Adrenal gland (tissue), 12 donors: ENCODE measurements around the gene TRAK2. TPM values are rescaled to one million over a fixed set of nuclear protein-coding genes. Genes with fewer than 3 reads are reported as not detected.
A peak's percentile ranks its signal among the peaks of the same experiment; 100 is the strongest.

Experiments
- DNase-seq, 7 donors: peaks; one replicate each; pipeline ENCODE4 v3.0.0-alpha.2; 2019 to 2020
- H3K27ac ChIP-seq, 5 donors: fragments of 200-600 bp; sonication (generic) in 4 of 5; 1 replicate in 3 of 5; 2 replicates in 2 of 5; pipeline versions ENCODE4 v1.5.1 to v1.8.0; 2016 to 2020; ENCODE audit warnings: mild to moderate bottlenecking in 1 of 5
- H3K27me3 ChIP-seq: fragments of 200-600 bp; 2 replicates; pipeline ENCODE4 v1.8.0; 2021
- H3K36me3 ChIP-seq, 2 donors: fragments of 200-600 bp; replicated peaks in 1 of 2; 1 replicate in 1 of 2; 2 replicates in 1 of 2; pipeline versions ENCODE4 v1.5.1 to v1.8.0; 2018 to 2022
- H3K4me1 ChIP-seq, 2 donors: fragments of 200-600 bp; replicated peaks in 1 of 2; 1 replicate in 1 of 2; 2 replicates in 1 of 2; pipeline versions ENCODE4 v1.5.1 to v1.8.0; 2018 to 2021
- H3K4me3 ChIP-seq, 4 donors: fragments of 200-600 bp; sonication (generic) in 3 of 4; one replicate each; pipeline ENCODE4 v1.5.1; 2016 to 2018
- H3K9me3 ChIP-seq, 3 donors: fragments of 200-600 bp; sonication (generic) in 1 of 3; replicated peaks in 1 of 3; 1 replicate in 2 of 3; 2 replicates in 1 of 3; pipeline versions ENCODE4 v1.5.1 to v1.8.0; 2016 to 2021
- CTCF ChIP-seq, 6 experiments: fragments of 450-650 bp in 4 of 6; fragments of 200-600 bp in 2 of 6; sonication (generic) in 1 of 6; IDR thresholded peaks; 1 replicate in 5 of 6; 2 replicates in 1 of 6; pipeline versions ENCODE4 v1.5.1 to v1.8.0; 2016 to 2021; ENCODE audit warnings: antibody characterized with exemption in 6 of 6, mild to moderate bottlenecking in 2 of 6, moderate library complexity in 1 of 6
- POLR2A ChIP-seq, 2 donors: fragments of 450-650 bp; IDR thresholded peaks; one replicate each; pipeline ENCODE4 v1.6.1; 2017; ENCODE audit warnings: antibody characterized with exemption in 2 of 2, mild to moderate bottlenecking in 2 of 2, moderate library complexity in 1 of 2
- WGBS, 4 donors: extraction: QIAGEN DNeasy Blood & Tissue Kit in 2 of 4; methylation state at CpG; one replicate each; pipeline versions ENCODE4 v1.1.5 to v1.1.7; 2013 to 2017; 5-methylcytosine and 5-hydroxymethylcytosine counted together
- intact Hi-C, 2 donors: fragments of 100-400 bp; cut with DNase I; formaldehyde crosslinking; loops; one replicate each; pipeline versions ENCODE4 v1.14.1 to v1.15.0; 2022 to 2023
- polyA plus RNA-seq, 3 donors: library from polyadenylated mRNA; stranded (reverse); fragments of 200-250 nt in 2 of 3; fragments of 350-450 nt in 1 of 3; fragmentation: Illumina TruSeq in 1 of 3; extraction: RNeasy Lipid Tissue Mini Kit (QIAGEN cat#74804) in 1 of 3; gene quantifications; one replicate each; pipeline ENCODE4 v1.2.3, GENCODE V29; 2013 to 2014
- total RNA-seq, 9 donors: library from RNA; depleted of rRNA in 4 of 9; stranded (reverse); fragments of >200 nt in 4 of 9; fragments of 120-200 nt in 1 of 9; fragmentation: NEBNext Ultra II Directional in 1 of 9; extraction: Animal tissue kit (Norgen Biotek cat#: 25700) in 1 of 9; gene quantifications; one replicate each; pipeline versions ENCODE4 v1.1.0 to v1.2.4, GENCODE V29; 2013 to 2023
- donor health status: healthy with polysubstance abuse.
- donor health status: Bipolar disorder and iron deficiency.
- donor health status: DM: yes; HTN: yes; CAD: no.
- donor health status: DM: no; HTN: no; CAD: no.
- donor health status: DM: no; HTN: no; CAD: no.
- donor health status: DM: yes; HTN: yes; CAD: no.

TRAK2 gene
- total and polyA plus RNA-seq, 12 donors: 17.6 to 66.9 (median 41.6) TPM

GRCh38 chr2:201403880-201404279, 47.4 kb downstream of the TRAK2 start:
- peak overlapping the region in 4 of 5 donors; percentile 4 to 61 (median 30) for H3K27ac ChIP-seq
- 92 to 94% (median 92%) methylated on average over 3 of the region's 3 CpGs for WGBS, 4 donors
- peaks cover 13 to 37% of the 10 kb centered on the region in 2 donors for H3K4me1 ChIP-seq
- H3K4me3 ChIP-seq: no peak overlapping the region
- H3K9me3 ChIP-seq: no peaks in the 10 kb centered on the region
- H3K27me3 ChIP-seq: no peaks in the 10 kb centered on the region
- TF ChIP-seq CTCF (IDR thresholded peaks at IDR 0.05) (no peak), POLR2A (IDR thresholded peaks at IDR 0.05) (no peak)
- H3K36me3 ChIP-seq: no peaks in the 10 kb centered on the region
- DNase-seq: no peak
- intact Hi-C loops: no loop called here

- peaks cover 13 to 37% of the 10 kb centered on the region in 2 donors for H3K4me1 ChIP-seq
- peak overlapping the region; percentile 7 to 61 (median 51) for H3K27ac ChIP-seq
- intact Hi-C loops: no loop called here
These were observed 48.4 kb downstream of the TRAK2 start for GRCh38 chr2:201402651-201403562.

GRCh38 chr2:201401815-201402214, 49.4 kb downstream of the TRAK2 start:
- no peak overlapping the region for H3K4me3 ChIP-seq
- no peaks in the 10 kb centered on the region for H3K9me3 ChIP-seq
- intact Hi-C loops: no loop called here
- H3K27ac ChIP-seq: no peak overlapping the region
- H3K27me3 ChIP-seq: no peaks in the 10 kb centered on the region
- 89 to 95% (median 94%) methylated on average over 3 of the region's 3 CpGs for WGBS, 4 donors
- TF ChIP-seq POLR2A (IDR thresholded peaks at IDR 0.05) (no peak), CTCF (IDR thresholded peaks at IDR 0.05) (no peak)
- peaks cover 13 to 30% of the 10 kb centered on the region in 2 donors for H3K4me1 ChIP-seq
- DNase-seq: no peak
- peaks cover 0 to 12% of the 10 kb centered on the region in 2 donors for H3K36me3 ChIP-seq

More at GRCh38 chr2:201402651-201403562, 48.4 kb downstream of the TRAK2 start:
- DNase-seq: no peak
- Histone ChIP-seq H3K4me3 (no peak overlapping the region), H3K9me3 (no peaks in the 10 kb centered on the region), H3K27me3 (no peaks in the 10 kb centered on the region), H3K36me3 (peaks cover 0 to 1% of the 10 kb centered on the region in 2 donors)
- WGBS, 4 donors: 52 to 61% (median 59%) methylated on average over 6 of the region's 6 CpGs
- no peak for TF ChIP-seq CTCF (IDR thresholded peaks at IDR 0.05)

- no peaks in the 10 kb centered on the region for H3K4me1 ChIP-seq
- H3K27me3 ChIP-seq: no peaks in the 10 kb centered on the region
- peaks cover 0 to 59% of the 10 kb centered on the region in 2 donors for H3K36me3 ChIP-seq
- no peaks in the 10 kb centered on the region for H3K9me3 ChIP-seq
- TF ChIP-seq POLR2A (IDR thresholded peaks at IDR 0.05): no peak
- TF ChIP-seq CTCF (IDR thresholded peaks at IDR 0.05): no peak
- no peak for DNase-seq
- H3K27ac ChIP-seq: no peak overlapping the region
- WGBS, 4 donors: 81 to 92% (median 84%) methylated on average over 8 of the region's 8 CpGs
- H3K4me3 ChIP-seq: no peak overlapping the region
- intact Hi-C loops: loop anchor here in 1 of 2 donors (10.0 kb wide), 1 partner anchor 68 kb away; no protein-coding TSS in a partner anchor
These were observed 54.7 kb downstream of the TRAK2 start for GRCh38 chr2:201396595-201396994.
